ENCODE results near the gene SLC4A5.

DNA sequence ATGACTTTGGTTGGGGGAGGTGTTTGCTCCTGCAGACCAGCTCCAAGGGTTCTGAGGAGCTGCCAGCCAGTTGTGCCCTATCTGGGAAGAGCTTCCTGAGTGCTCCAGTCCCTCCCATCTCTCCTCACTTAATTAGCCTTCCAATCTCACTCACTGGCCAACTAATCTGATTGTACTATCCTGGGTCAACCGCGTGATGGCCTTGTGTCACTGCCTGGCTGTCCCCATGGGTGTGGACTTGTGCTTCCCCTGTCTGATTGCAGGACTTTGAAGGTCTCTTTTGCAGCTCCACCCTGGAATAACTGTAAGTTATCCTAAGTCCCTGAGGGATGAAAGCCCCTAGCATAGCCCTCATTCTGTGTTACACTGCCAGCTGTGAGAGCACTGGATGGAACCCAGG lies 65.0 kb downstream of the SLC4A5 start:
- no peak for TF ChIP-seq YY1 (IDR thresholded peaks at IDR 0.05; ENCODE audit: insufficient read depth, insufficient read length)
- TF ChIP-seq SUZ12 (IDR thresholded peaks at IDR 0.05; ENCODE audit: extremely low read depth, insufficient read depth, insufficient read length): no peak

Measured in NT2/D1 (cell line).